ENCODE measurements around the gene SUFU. TPM values are rescaled to one million over a fixed set of nuclear protein-coding genes. Genes with fewer than 3 reads are reported as not detected.

Gene SUFU
- total RNA-seq, 3 donors from 2014 or later (not counting 1 experiment from before 2014, with no cell fraction given) = 8.2 to 13.0 (median 11.5) TPM

DNA sequence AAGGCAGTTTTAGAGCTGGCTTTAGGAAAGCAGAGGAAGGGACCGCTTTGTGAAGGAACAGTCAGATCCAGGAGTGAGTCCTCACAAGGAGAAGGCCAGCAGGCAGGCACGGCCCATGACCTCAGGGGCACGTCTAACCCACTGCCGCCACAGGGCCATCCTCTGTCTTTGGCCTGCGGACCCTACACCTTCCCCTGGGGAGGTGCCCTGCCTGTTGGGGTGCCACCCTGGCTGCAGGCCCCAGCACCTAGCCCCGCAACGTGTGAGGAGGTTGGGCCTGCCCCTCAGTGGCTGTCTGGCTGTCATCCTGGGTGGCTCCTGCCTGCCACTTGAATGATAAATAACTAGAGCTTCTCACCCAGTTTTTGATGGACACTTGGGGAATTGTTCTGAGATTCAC, 109.5 kb downstream of the SUFU start:
- 86% methylated on average over 7 of the region's 7 CpGs for WGBS (ENCODE audit: insufficient coverage)
- TF ChIP-seq CTCF (IDR thresholded peaks at IDR 0.05) = no peak
- ATAC-seq (peak in 1 of 3 donors; percentile 10), DNase-seq (peak in 1 of 2 donors; percentile 57)
- H3K27ac Mint-ChIP-seq = peak overlapping the region in 1 of 2 donors; percentile 52
- intact Hi-C loops (cut with micrococcal nuclease) = no loop called here
- no peaks in the 10 kb centered on the region for H3K9me3 Mint-ChIP-seq
- Histone ChIP-seq H3K27me3 (ENCODE audit: control insufficient read depth, insufficient read depth, low read length) (no peaks in the 10 kb centered on the region), H3K9me3 (ENCODE audit: control insufficient read depth, insufficient read depth, low read length) (no peaks in the 10 kb centered on the region), H3K4me3 (ENCODE audit: low read length) (no peak overlapping the region), H3K27ac (ENCODE audit: low read length) (no peak overlapping the region), H3K4me1 (ENCODE audit: control insufficient read depth, insufficient read depth, low read length) (peaks cover 11% of the 10 kb centered on the region), H3K36me3 (ENCODE audit: control insufficient read depth, insufficient read depth, low read length) (peaks cover 26% of the 10 kb centered on the region)
- no peak overlapping the region for H3K4me3 Mint-ChIP-seq
- H3K4me1 Mint-ChIP-seq = peaks cover 0 to 5% of the 10 kb centered on the region in 2 donors
- H3K36me3 Mint-ChIP-seq = no peaks in the 10 kb centered on the region
- H3K27me3 Mint-ChIP-seq (ENCODE audit: low read depth in 2 of 2) = no peaks in the 10 kb centered on the region

DNA sequence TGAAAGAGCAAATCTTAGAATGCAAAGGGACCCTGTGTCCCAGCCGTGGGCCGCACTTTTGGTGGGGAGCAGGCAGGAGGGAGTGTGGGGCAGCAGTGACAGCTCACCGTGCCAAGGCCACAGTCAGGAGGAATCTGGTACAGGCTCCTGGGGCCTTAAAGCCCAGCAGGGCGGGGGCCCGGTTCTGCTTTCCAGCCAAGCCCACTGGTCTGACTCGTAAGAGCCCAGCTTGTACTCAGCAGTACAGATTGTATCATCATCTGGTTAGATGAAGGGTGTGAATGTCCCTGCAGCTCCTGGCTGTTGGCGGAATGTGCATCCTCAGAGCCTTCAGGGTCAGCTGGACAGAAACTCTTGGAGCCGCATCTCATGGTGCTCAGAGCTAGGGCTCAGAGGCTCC, 110.0 kb downstream of the SUFU start:
- no peak overlapping the region for H3K4me3 Mint-ChIP-seq

GRCh38 chr10:102614888-102615287, 111.1 kb downstream of the SUFU start:
- no peaks in the 10 kb centered on the region for H3K36me3 Mint-ChIP-seq
- no peak for DNase-seq
- H3K27me3 Mint-ChIP-seq (ENCODE audit: low read depth in 2 of 2) = no peaks in the 10 kb centered on the region
- Histone ChIP-seq H3K9me3 (ENCODE audit: control insufficient read depth, insufficient read depth, low read length) (no peaks in the 10 kb centered on the region), H3K27ac (ENCODE audit: low read length) (no peak overlapping the region), H3K27me3 (ENCODE audit: control insufficient read depth, insufficient read depth, low read length) (no peaks in the 10 kb centered on the region), H3K4me3 (ENCODE audit: low read length) (no peak overlapping the region), H3K36me3 (ENCODE audit: control insufficient read depth, insufficient read depth, low read length) (peaks cover 29% of the 10 kb centered on the region), H3K4me1 (ENCODE audit: control insufficient read depth, insufficient read depth, low read length) (peaks cover 11% of the 10 kb centered on the region)
- no peak for TF ChIP-seq CTCF (IDR thresholded peaks at IDR 0.05)
- peaks cover 0 to 5% of the 10 kb centered on the region in 2 donors for H3K4me1 Mint-ChIP-seq
- intact Hi-C loops (cut with micrococcal nuclease) = no loop called here
- no peak overlapping the region for H3K4me3 Mint-ChIP-seq
- no peak overlapping the region for H3K27ac Mint-ChIP-seq
- 92% methylated on average over 5 of the region's 5 CpGs for WGBS (ENCODE audit: insufficient coverage)
- no peaks in the 10 kb centered on the region for H3K9me3 Mint-ChIP-seq
- no peak for ATAC-seq

More for the DNA sequence above, 110.0 kb downstream of the SUFU start:
- H3K27ac Mint-ChIP-seq = no peak overlapping the region
- peaks cover 0 to 5% of the 10 kb centered on the region in 2 donors for H3K4me1 Mint-ChIP-seq
- TF ChIP-seq CTCF (IDR thresholded peaks at IDR 0.05) = no peak
- WGBS (ENCODE audit: insufficient coverage) = 99% methylated on average over 8 of the region's 8 CpGs
- Histone ChIP-seq H3K4me1 (ENCODE audit: control insufficient read depth, insufficient read depth, low read length) (peaks cover 11% of the 10 kb centered on the region), H3K9me3 (ENCODE audit: control insufficient read depth, insufficient read depth, low read length) (no peaks in the 10 kb centered on the region), H3K27me3 (ENCODE audit: control insufficient read depth, insufficient read depth, low read length) (no peaks in the 10 kb centered on the region), H3K27ac (ENCODE audit: low read length) (no peak overlapping the region), H3K4me3 (ENCODE audit: low read length) (no peak overlapping the region), H3K36me3 (ENCODE audit: control insufficient read depth, insufficient read depth, low read length) (peaks cover 28% of the 10 kb centered on the region)
- ATAC-seq = no peak
- no peaks in the 10 kb centered on the region for H3K9me3 Mint-ChIP-seq
- H3K27me3 Mint-ChIP-seq (ENCODE audit: low read depth in 2 of 2) = no peaks in the 10 kb centered on the region
- no peak for DNase-seq
- intact Hi-C loops (cut with micrococcal nuclease) = no loop called here
- no peaks in the 10 kb centered on the region for H3K36me3 Mint-ChIP-seq

DNA sequence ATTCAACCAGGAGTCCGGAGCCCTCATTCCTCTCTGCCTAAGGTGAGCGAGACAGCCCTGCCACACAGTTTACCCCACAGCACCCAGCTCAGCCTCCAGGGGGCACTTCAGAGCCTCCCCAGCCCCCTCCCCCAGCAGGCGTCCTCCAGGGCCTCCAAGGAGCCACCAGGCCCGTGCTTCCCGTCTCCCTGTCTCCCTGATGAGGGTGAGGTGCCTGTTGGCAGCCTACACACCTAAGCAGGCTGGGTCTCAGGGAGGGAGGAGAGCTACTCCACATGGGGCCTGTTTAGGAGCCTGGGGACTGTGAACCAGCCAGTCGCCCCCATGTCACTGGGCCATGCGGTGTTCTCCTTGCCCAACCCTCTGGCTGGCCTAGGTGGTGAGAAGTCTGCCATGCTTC, 111.6 kb downstream of the SUFU start:
- Mint-ChIP-seq H3K27ac (no peak overlapping the region), H3K4me1 (peaks cover 0 to 5% of the 10 kb centered on the region in 2 donors), H3K27me3 (ENCODE audit: low read depth in 2 of 2) (no peaks in the 10 kb centered on the region), H3K36me3 (no peaks in the 10 kb centered on the region), H3K9me3 (no peaks in the 10 kb centered on the region), H3K4me3 (no peak overlapping the region)
- H3K4me3 ChIP-seq (ENCODE audit: low read length) = no peak overlapping the region
- peaks cover 11% of the 10 kb centered on the region for H3K4me1 ChIP-seq (ENCODE audit: control insufficient read depth, insufficient read depth, low read length)
- H3K27ac ChIP-seq (ENCODE audit: low read length) = no peak overlapping the region
- 85% methylated on average over 7 of the region's 7 CpGs for WGBS (ENCODE audit: insufficient coverage)
- ATAC-seq (no peak), DNase-seq (peak in 1 of 2 donors; percentile 52)
- no peak for TF ChIP-seq CTCF (IDR thresholded peaks at IDR 0.05)
- peaks cover 29% of the 10 kb centered on the region for H3K36me3 ChIP-seq (ENCODE audit: control insufficient read depth, insufficient read depth, low read length)
- intact Hi-C loops (cut with micrococcal nuclease) = no loop called here
- H3K9me3 ChIP-seq (ENCODE audit: control insufficient read depth, insufficient read depth, low read length) = no peaks in the 10 kb centered on the region
- no peaks in the 10 kb centered on the region for H3K27me3 ChIP-seq (ENCODE audit: control insufficient read depth, insufficient read depth, low read length)
